Panc1 (cell line): ENCODE results near the gene COTL1. TPM values are rescaled to one million over a fixed set of nuclear protein-coding genes. Genes with fewer than 3 reads are reported as not detected.
A peak's percentile ranks its signal among the peaks of the same experiment; 100 is the strongest.

Experiments
- ATAC-seq: fragments of 200-7000 bp; cut with Tn5 transposase; 2 replicates; pipeline ENCODE4 v1.9.1; 2020; ENCODE audit warnings: mild to moderate bottlenecking, moderate library complexity
- Bru-seq: library from RNA; stranded (reverse); fragments of 400-500 nt; gene quantifications from one replicate; lab custom pipeline; 2021; lab: Mats Ljungman, UMichigan
- BruChase-seq, 2 experiments: library from RNA; stranded (reverse); fragments of 400-500 nt; gene quantifications; one replicate each; lab custom pipeline; 2021; lab: Mats Ljungman, UMichigan
- BruUV-seq: library from RNA; stranded (reverse); fragments of 400-500 nt; replicated peaks from 2 replicates; lab custom pipeline; 2021; lab: Mats Ljungman, UMichigan
- CTCF ChIA-PET: fragments of 300-600 bp; sonication (Branson Sonifier 250); formaldehyde crosslinking; loops from one replicate; lab custom pipeline; 2022; ENCODE audit warnings: antibody characterized with exemption; lab: Charles Lee
- POLR2A ChIA-PET: fragments of 300-600 bp; sonication (Branson Sonifier 250); formaldehyde crosslinking; loops from one replicate; lab custom pipeline; 2022; ENCODE audit warnings: antibody characterized with exemption; lab: Charles Lee
- DNase-seq: peaks from one replicate; pipeline ENCODE4 v3.0.0-alpha.2; 2010; ENCODE audit warnings: low read depth, low spot score
- H3K27ac ChIP-seq: 2 replicates; pipeline ENCODE4 v1.5.1; 2011; ENCODE audit warnings: mild to moderate bottlenecking, low read length, inconsistent platforms
- H3K27me3 ChIP-seq: fragments of 200-500 bp; sonication (Bioruptor generic); 2 replicates; pipeline ENCODE4 v1.6.0; 2014; ENCODE audit warnings: low read length, inconsistent platforms; ENCODE audit not compliant: control insufficient read depth, insufficient read depth
- H3K36me3 ChIP-seq: fragments of 200-500 bp; sonication (Bioruptor generic); 2 replicates; pipeline ENCODE4 v1.5.1; 2014; ENCODE audit warnings: inconsistent platforms, mild to moderate bottlenecking, low read length, moderate library complexity; ENCODE audit not compliant: control insufficient read depth, insufficient read depth
- H3K4me1 ChIP-seq: 2 replicates; pipeline ENCODE4 v1.5.1; 2011; ENCODE audit warnings: inconsistent platforms, mild to moderate bottlenecking, low read length, moderate library complexity; ENCODE audit not compliant: control insufficient read depth, insufficient read depth
- H3K4me3 ChIP-seq, 2 experiments: 2 replicates each; pipeline ENCODE4 v1.5.1; 2011 to 2012; ENCODE audit warnings: low read depth in 2 of 2, low read length in 2 of 2, mild to moderate bottlenecking in 2 of 2, inconsistent platforms in 1 of 2, moderate library complexity in 1 of 2
- H3K9me3 ChIP-seq: fragments of 200-500 bp; sonication (Bioruptor generic); 2 replicates; pipeline ENCODE4 v1.5.1; 2014; ENCODE audit warnings: low read depth, mild to moderate bottlenecking, inconsistent platforms, low read length, moderate library complexity; ENCODE audit not compliant: control insufficient read depth, insufficient read depth
- CTCF ChIP-seq: fragments of 450-650 bp; IDR thresholded peaks from 2 replicates; pipeline ENCODE4 v1.5.1; 2017; ENCODE audit warnings: mild to moderate bottlenecking
- POLR2AphosphoS5 ChIP-seq: IDR thresholded peaks from 2 replicates; pipeline ENCODE4 v1.6.1; 2012; ENCODE audit warnings: mild to moderate bottlenecking, low read depth, low read length, moderate library complexity
- REST ChIP-seq, 2 experiments: IDR thresholded peaks; 2 replicates each; pipeline ENCODE4 v1.6.1; 2011 to 2012; ENCODE audit warnings: low read depth in 2 of 2, control low read depth in 1 of 2, low read length in 1 of 2, mild to moderate bottlenecking in 1 of 2, moderate library complexity in 1 of 2; ENCODE audit not compliant: insufficient read depth in 1 of 2
- SIN3A ChIP-seq: IDR thresholded peaks from 2 replicates; pipeline ENCODE4 v1.6.1; 2012; ENCODE audit warnings: low read depth, mild to moderate bottlenecking, low read length, moderate library complexity, borderline replicate concordance; ENCODE audit not compliant: insufficient read depth
- TCF7L2 ChIP-seq: IDR thresholded peaks from 2 replicates; pipeline ENCODE4 v1.6.1; 2011; ENCODE audit warnings: mild to moderate bottlenecking, low read depth, low read length, inconsistent platforms
- in situ Hi-C: cut with HindIII; loops from 2 replicates; pipeline ENCODE4 v1.10.0; 2016; ENCODE audit warnings: low sequenced_read_pairs, low pct_unique_long_range_greater_than_20kb
- intact Hi-C: fragments of 100-400 bp; cut with micrococcal nuclease; formaldehyde crosslinking; loops from one replicate; pipeline ENCODE4 v1.10.0; 2022; ENCODE audit not compliant: unreplicated experiment
- long read RNA-seq: library from polyadenylated mRNA; unstranded; transcript quantifications from one replicate; pipeline ENCODE4 v2.0.0, GENCODE V29; 2021; ENCODE audit not compliant: unreplicated experiment
- polyA plus RNA-seq: library from polyadenylated mRNA; unstranded; fragments of >200 nt; gene quantifications from one replicate; pipeline ENCODE4 v1.2.1, GENCODE V29; 2012; ENCODE audit warnings: missing spikeins; ENCODE audit not compliant: insufficient read length
- total RNA-seq: library from RNA; stranded (reverse); gene quantifications from one replicate; pipeline ENCODE4 v1.2.1, GENCODE V29; 2021; ENCODE audit not compliant: unreplicated experiment

COTL1 gene
- total RNA-seq = 302 TPM
- polyA plus RNA-seq = 235 TPM
- Bru-seq, nascent RNA = percentile 81 among the genes with signal in this experiment
- BruChase-seq, experiment 1, labeled RNA remaining after a 2-hour chase = percentile 76 among the genes with signal in this experiment
- percentile 86 among the genes with signal in this experiment for BruChase-seq, experiment 2, labeled RNA remaining after a 6-hour chase
- long read RNA-seq, transcript COTL1-201 (4 exons, 1,843 nt) = major isoform, 487 of 865 reads
- long read RNA-seq, partial matches to known transcripts = 10 of 865 reads
- long read RNA-seq, other reads (novel, unspliced or antisense) = 364 of 865 reads

GRCh38 chr16:84617791-84618580 lies at the start of gene COTL1:
TSS of gene COTL1 (minus strand) at chr16:84618078. CDS start at chr16:84617914, 164 bp downstream.
- H3K27ac ChIP-seq = peak within 1 kb of the TSS; percentile 87
- CTCF ChIA-PET = interaction anchor here (0.7 kb wide), 1 partner anchor 30 kb away, joined by 3 read pairs; the partner anchor contains the start of gene KLHL36
- no peaks in the 10 kb centered on the region for H3K9me3 ChIP-seq
- ATAC-seq = peak; percentile 84
- BruUV-seq = no TSS peak
- peaks cover 31% of the 10 kb centered on the region for H3K4me1 ChIP-seq
- peak; percentile 82 for DNase-seq
- no peaks in the 10 kb centered on the region for H3K27me3 ChIP-seq
- TF ChIP-seq SIN3A (peak; percentile 75; the same call in 1 of the 2 replicates), TCF7L2 (no peak), POLR2AphosphoS5 (peak; percentile 29; the same call in 1 of the 2 replicates)
- intact Hi-C loops = no loop called here
- H3K36me3 ChIP-seq = peaks cover 4% of the 10 kb centered on the region; the same call in 1 of the 2 replicates
- POLR2A ChIA-PET = no interaction called here
- peak within 1 kb of the TSS; percentile 80 to 84 for H3K4me3 ChIP-seq
- in situ Hi-C loops = no loop called here

GRCh38 chr16:84665843-84666242 lies 48.0 kb upstream of the COTL1 start:
- no peak for DNase-seq
- no peak overlapping the region for H3K4me3 ChIP-seq
- no peaks in the 10 kb centered on the region for H3K27me3 ChIP-seq
- ChIA-PET CTCF (no interaction called here), POLR2A (interaction anchor here (0.7 kb wide), 1 partner anchor 61 kb away, joined by 14 read pairs; no protein-coding TSS in a partner anchor)
- no peaks in the 10 kb centered on the region for H3K9me3 ChIP-seq
- intact Hi-C loops = no loop called here
- in situ Hi-C loops = no loop called here
- no peaks in the 10 kb centered on the region for H3K4me1 ChIP-seq
- TF ChIP-seq SIN3A = no peak
- TF ChIP-seq CTCF = no peak
- TF ChIP-seq TCF7L2 = no peak
- no peak for TF ChIP-seq REST (IDR thresholded peaks at IDR 0.05; ENCODE audit: insufficient read depth in 1 of 2, low read depth in 2 of 2, low read length in 1 of 2)
- no peak for TF ChIP-seq POLR2AphosphoS5
- no peak overlapping the region for H3K27ac ChIP-seq
- BruUV-seq = no TSS peak
- ATAC-seq = no peak
- no peaks in the 10 kb centered on the region for H3K36me3 ChIP-seq
